Fibroblast of pulmonary artery (primary cell): ENCODE results near the gene DAAM2.
A peak's percentile ranks its signal among the peaks of the same experiment; 100 is the strongest.

Experiments
- DNase-seq: peaks from one replicate; pipeline ENCODE4 v3.0.0-alpha.2; 2010; ENCODE audit warnings: low read depth
- H3K4me3 ChIP-seq: replicated peaks from 2 replicates; pipeline ENCODE4 v1.5.1; 2011; ENCODE audit warnings: low read depth, mild to moderate bottlenecking, control low read depth, low read length, moderate library complexity
- TF ChIP-seq, protein P1 (sequence below): IDR thresholded peaks from 2 replicates; pipeline ENCODE4 v1.5.1; 2011; ENCODE audit warnings: mild to moderate bottlenecking, control low read depth, low read length, inconsistent platforms; ENCODE audit errors: missing control alignments

Gene DAAM2

GRCh38 chr6:39834278-39834677, 42.1 kb downstream of the DAAM2 start:
- no peak overlapping the region for H3K4me3 ChIP-seq
- TF ChIP-seq, protein P1, sequence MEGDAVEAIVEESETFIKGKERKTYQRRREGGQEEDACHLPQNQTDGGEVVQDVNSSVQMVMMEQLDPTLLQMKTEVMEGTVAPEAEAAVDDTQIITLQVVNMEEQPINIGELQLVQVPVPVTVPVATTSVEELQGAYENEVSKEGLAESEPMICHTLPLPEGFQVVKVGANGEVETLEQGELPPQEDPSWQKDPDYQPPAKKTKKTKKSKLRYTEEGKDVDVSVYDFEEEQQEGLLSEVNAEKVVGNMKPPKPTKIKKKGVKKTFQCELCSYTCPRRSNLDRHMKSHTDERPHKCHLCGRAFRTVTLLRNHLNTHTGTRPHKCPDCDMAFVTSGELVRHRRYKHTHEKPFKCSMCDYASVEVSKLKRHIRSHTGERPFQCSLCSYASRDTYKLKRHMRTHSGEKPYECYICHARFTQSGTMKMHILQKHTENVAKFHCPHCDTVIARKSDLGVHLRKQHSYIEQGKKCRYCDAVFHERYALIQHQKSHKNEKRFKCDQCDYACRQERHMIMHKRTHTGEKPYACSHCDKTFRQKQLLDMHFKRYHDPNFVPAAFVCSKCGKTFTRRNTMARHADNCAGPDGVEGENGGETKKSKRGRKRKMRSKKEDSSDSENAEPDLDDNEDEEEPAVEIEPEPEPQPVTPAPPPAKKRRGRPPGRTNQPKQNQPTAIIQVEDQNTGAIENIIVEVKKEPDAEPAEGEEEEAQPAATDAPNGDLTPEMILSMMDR, result no peak
- no peak for DNase-seq

DNA sequence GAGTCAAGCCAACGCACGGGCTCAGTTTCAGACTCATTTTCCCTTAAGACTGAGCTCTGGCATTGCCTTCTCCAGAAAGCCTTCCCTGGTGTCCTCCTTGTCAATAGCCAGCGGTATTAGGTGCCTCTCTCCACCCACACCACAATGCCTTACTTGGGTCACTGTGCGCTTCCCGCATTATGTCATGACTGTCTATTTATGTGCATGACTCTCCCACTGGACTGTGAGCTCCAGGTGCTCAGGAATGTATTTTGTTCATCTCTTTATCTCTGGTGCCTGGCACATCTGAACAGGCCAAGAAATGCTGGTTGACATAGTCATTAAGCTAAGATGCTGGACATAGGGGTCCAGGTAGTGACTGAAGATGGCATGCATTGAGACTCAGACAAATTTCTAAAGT, 42.7 kb downstream of the DAAM2 start:
- DNase-seq, result no peak
- TF ChIP-seq, protein P1, result no peak
- H3K4me3 ChIP-seq, result no peak overlapping the region

DNA sequence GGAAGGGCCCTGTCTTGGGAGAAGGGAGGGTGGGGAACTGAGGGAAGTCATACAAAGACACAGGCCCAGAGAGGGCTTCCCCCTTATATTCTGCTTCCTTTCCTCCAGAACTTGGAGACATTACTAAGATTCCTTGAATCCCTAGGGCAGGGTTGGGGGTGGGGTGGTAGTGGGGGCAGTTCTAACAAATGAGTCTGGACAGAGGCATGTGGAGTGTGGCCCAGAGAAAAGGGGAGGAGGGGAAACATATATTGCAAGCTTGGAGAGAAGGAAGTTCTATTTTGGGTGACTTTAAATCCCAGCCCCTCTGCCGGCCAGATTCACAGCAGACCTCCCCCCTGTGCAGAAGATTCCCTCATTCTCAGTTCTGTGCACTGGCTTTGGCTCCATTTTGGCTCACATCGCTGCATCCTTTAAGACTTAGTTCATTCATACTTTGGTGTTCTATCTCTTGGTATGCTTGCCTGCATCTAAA, 43.7 kb downstream of the DAAM2 start:
- TF ChIP-seq, protein P1, result no peak
- no peak overlapping the region for H3K4me3 ChIP-seq
- peak; percentile 31 for DNase-seq

DNA sequence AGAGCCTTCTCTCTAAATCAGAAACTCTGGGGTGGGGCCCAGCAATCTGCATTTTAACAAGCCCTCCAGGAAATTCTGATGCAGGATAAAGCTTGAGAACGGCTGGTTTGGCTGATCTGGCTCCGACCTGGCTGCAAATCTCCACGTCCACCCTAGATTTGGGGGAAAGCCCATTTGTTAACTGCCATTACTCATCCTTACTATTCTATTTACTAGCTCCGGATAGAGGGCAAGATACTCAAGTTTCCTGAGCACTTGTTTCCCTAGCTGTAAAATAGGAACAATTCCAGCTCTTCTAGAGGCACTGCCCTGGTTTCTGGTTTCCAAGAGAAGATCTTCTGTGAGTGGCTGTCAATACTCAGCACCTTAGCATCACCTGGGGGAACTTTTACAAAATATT, 44.4 kb downstream of the DAAM2 start:
- TF ChIP-seq, protein P1, result no peak
- no peak overlapping the region for H3K4me3 ChIP-seq
- peak; percentile 15 for DNase-seq

GRCh38 chr6:39839445-39839844, 47.3 kb downstream of the DAAM2 start:
- H3K4me3 ChIP-seq, result no peak overlapping the region
- DNase-seq, result no peak
- TF ChIP-seq, protein P1, result no peak

GRCh38 chr6:39840781-39841180, 48.6 kb downstream of the DAAM2 start:
- DNase-seq, result no peak
- TF ChIP-seq, protein P1, result no peak
- H3K4me3 ChIP-seq, result no peak overlapping the region

DNA sequence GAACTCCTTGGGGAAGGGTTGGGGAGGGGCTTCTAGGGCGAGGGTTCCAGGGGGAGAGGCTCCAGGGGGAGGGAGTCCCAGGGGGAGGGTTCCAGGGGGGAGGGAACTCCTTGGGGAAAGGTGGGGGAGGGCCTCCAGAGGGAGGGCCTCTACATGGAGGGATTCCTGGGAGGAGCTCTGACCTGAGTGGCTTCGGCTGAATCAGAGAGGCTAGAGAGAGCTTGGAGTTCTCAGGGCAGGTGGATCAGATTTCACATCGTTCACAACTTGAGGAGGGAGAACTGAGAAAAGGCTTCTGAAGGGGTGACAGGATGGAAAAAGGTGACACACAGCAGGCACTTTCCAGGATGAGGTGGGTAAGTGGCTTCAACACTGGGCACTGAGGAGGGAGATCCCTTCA, 49.1 kb downstream of the DAAM2 start:
- no peak overlapping the region for H3K4me3 ChIP-seq
- TF ChIP-seq, protein P1, result no peak
- no peak for DNase-seq
